RWPE2 (cell line): ENCODE measurements around the gene DAP.

Experiments used
- ATAC-seq: fragments of 200-7000 bp; cut with Tn5 transposase; 3 replicates; pipeline ENCODE4 v1.9.1; 2021; ENCODE audit warnings: low read depth
- DNase-seq: peaks from one replicate; pipeline ENCODE4 v3.0.0-alpha.2; 2020; ENCODE audit warnings: low spot score
- H3K27ac ChIP-seq: fragments of 450-650 bp; 2 replicates; pipeline ENCODE4 v1.5.1; 2017; ENCODE audit warnings: mild to moderate bottlenecking; ENCODE audit not compliant: poor library complexity, severe bottlenecking
- H3K27me3 ChIP-seq: fragments of 250-450 bp; sonication (Bioruptor Pico); 2 replicates; pipeline ENCODE4 v1.5.1; 2021; ENCODE audit warnings: mild to moderate bottlenecking, moderate library complexity; ENCODE audit not compliant: insufficient read depth, poor library complexity, severe bottlenecking
- H3K36me3 ChIP-seq: fragments of 250-450 bp; sonication (Bioruptor Pico); 2 replicates; pipeline ENCODE4 v1.5.1; 2020; ENCODE audit warnings: low read depth, mild to moderate bottlenecking, moderate library complexity
- H3K4me1 ChIP-seq: fragments of 250-450 bp; sonication (Bioruptor Pico); 2 replicates; pipeline ENCODE4 v1.5.1; 2021; ENCODE audit warnings: mild to moderate bottlenecking, moderate library complexity; ENCODE audit not compliant: insufficient read depth, poor library complexity, severe bottlenecking
- H3K4me3 ChIP-seq: fragments of 250-450 bp; sonication (Bioruptor Pico); 2 replicates; pipeline ENCODE4 v1.5.1; 2021; ENCODE audit warnings: mild to moderate bottlenecking, moderate library complexity; ENCODE audit not compliant: severe bottlenecking
- H3K9me3 ChIP-seq: fragments of 250-450 bp; sonication (Bioruptor Pico); 2 replicates; pipeline ENCODE4 v1.5.1; 2021; ENCODE audit warnings: mild to moderate bottlenecking, moderate library complexity; ENCODE audit not compliant: severe bottlenecking
- TF ChIP-seq, protein P1 (sequence below): fragments of 450-650 bp; IDR thresholded peaks from one replicate; pipeline ENCODE4 v1.5.1; 2017; ENCODE audit warnings: mild to moderate bottlenecking, moderate library complexity; ENCODE audit not compliant: poor library complexity, severe bottlenecking

Gene DAP

GRCh38 chr5:10658265-10658664 is 102.8 kb downstream of the DAP start:
- Histone ChIP-seq H3K27me3 (no peaks in the 10 kb centered on the region), H3K9me3 (no peaks in the 10 kb centered on the region), H3K4me1 (no peaks in the 10 kb centered on the region), H3K36me3 (no peaks in the 10 kb centered on the region), H3K27ac (no peak overlapping the region), H3K4me3 (no peak overlapping the region)
- ATAC-seq (no peak), DNase-seq (no peak)
- TF ChIP-seq, protein P1, sequence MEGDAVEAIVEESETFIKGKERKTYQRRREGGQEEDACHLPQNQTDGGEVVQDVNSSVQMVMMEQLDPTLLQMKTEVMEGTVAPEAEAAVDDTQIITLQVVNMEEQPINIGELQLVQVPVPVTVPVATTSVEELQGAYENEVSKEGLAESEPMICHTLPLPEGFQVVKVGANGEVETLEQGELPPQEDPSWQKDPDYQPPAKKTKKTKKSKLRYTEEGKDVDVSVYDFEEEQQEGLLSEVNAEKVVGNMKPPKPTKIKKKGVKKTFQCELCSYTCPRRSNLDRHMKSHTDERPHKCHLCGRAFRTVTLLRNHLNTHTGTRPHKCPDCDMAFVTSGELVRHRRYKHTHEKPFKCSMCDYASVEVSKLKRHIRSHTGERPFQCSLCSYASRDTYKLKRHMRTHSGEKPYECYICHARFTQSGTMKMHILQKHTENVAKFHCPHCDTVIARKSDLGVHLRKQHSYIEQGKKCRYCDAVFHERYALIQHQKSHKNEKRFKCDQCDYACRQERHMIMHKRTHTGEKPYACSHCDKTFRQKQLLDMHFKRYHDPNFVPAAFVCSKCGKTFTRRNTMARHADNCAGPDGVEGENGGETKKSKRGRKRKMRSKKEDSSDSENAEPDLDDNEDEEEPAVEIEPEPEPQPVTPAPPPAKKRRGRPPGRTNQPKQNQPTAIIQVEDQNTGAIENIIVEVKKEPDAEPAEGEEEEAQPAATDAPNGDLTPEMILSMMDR: no peak

GRCh38 chr5:10655972-10656830 is 104.8 kb downstream of the DAP start:
- no peaks in the 10 kb centered on the region for H3K27me3 ChIP-seq

DNA sequence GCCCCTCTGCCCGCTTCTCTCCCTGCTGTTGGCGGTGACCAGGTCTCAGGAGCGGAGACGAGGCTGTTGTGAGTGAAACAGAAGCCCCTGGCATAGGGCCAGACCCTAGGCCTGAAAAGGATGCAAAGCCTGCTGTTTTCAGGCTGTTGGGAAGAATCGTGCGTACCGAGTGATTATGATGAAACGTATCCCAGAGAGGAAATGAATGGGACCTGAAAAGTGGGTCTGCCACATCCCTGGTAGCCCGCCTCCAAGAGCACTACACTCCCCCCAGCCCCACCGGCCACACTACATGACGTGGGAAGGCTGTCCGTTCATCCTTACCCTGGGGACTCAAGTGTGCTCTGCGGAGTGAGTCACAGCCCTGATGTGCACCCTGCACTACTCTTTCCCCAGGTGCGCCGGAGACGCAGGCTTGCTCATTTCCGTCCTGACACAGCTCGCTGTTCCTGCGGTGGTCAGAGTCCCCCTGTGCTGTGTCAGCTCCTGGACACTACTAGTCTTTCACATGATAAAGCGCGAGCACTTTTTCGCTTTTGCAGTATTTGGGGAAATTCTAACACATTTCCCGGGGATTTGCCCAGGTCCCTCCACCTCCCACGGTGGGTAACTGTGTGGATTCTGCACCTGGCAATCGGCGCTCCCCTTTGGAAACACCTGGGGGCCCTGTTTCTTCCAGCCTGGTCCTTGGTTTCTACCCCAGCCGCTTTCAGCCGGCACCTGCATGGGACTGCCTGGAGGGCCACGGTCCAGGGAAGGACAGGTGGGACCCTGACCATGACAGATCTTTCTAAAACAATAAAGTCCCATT is 105.7 kb downstream of the DAP start:
- peak; percentile 53; the same call in 2 of the 3 replicates for ATAC-seq
- no peaks in the 10 kb centered on the region for H3K27me3 ChIP-seq
- TF ChIP-seq, protein P1: no peak
- no peaks in the 10 kb centered on the region for H3K4me1 ChIP-seq
- H3K4me3 ChIP-seq: no peak overlapping the region
- no peaks in the 10 kb centered on the region for H3K9me3 ChIP-seq
- 0 out of 2 replicates have a peak, but pooled peaks cover 1% of the 10 kb centered on the region for H3K36me3 ChIP-seq
- H3K27ac ChIP-seq: peak overlapping the region; percentile 35
- DNase-seq: peak; percentile 80

More at GRCh38 chr5:10655972-10656830, 104.8 kb downstream of the DAP start:
- TF ChIP-seq, protein P1: no peak
- no peaks in the 10 kb centered on the region for H3K9me3 ChIP-seq
- peak overlapping the region; percentile 35 for H3K27ac ChIP-seq
- H3K4me3 ChIP-seq: no peak overlapping the region
- no peaks in the 10 kb centered on the region for H3K36me3 ChIP-seq
- peak; percentile 40 for DNase-seq
- ATAC-seq: peak; percentile 39; the same call in 1 of the 3 replicates
- H3K4me1 ChIP-seq: no peaks in the 10 kb centered on the region

DNA sequence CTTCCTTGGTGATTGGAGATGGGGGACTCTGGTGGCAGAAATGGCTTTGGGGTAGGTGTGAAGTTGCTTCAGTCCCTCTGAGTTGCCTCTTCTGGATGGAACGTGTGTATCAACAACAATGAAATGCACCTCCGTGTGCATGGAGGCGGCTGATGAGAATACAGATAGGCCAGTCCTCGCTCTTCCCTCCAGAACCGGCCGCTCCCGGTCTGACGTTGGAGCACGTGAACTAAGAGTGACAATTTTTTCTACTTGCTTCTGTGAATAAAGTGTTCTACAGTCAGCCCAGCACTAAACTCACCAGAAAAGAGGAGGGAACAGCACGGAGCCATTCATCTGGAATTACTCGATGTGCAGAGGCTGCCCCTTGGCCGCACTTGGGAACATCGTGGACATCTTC is 106.5 kb downstream of the DAP start:
- no peak for ATAC-seq
- H3K9me3 ChIP-seq: no peaks in the 10 kb centered on the region
- peak; percentile 21 for DNase-seq
- H3K27ac ChIP-seq: peak overlapping the region; percentile 35
- 0 out of 2 replicates have a peak, but pooled peaks cover 3% of the 10 kb centered on the region for H3K36me3 ChIP-seq
- H3K27me3 ChIP-seq: no peaks in the 10 kb centered on the region
- TF ChIP-seq, protein P1: no peak
- no peaks in the 10 kb centered on the region for H3K4me1 ChIP-seq
- no peak overlapping the region for H3K4me3 ChIP-seq
